ENCODE measurements around the gene VSIG10.

The VSIG10 gene

GRCh38 chr12:118137148-118137678 lies 33.4 kb upstream of the VSIG10 start:
- POLR2A ChIA-PET = interaction anchor here (0.8 to 1.6 kb wide), 2 partner anchors 13 to 76 kb away, joined by 3 to 5 read pairs; partner anchors contain the start of gene WSB2
- no peak overlapping the region for H3K27ac ChIP-seq (ENCODE audit: extremely low read depth, low read depth, low read length)
- CTCF ChIA-PET = interaction anchor here (1.3 to 1.6 kb wide), 2 partner anchors 44 to 238 kb away, joined by 3 to 4 read pairs; no protein-coding TSS in a partner anchor
- H3K36me3 ChIP-seq (ENCODE audit: control insufficient read depth in 2 of 2, insufficient read depth in 1 of 2, low read length in 2 of 2) = peaks cover 33 to 49% of the 10 kb centered on the region in 2 experiments
- H3K4me1 ChIP-seq (ENCODE audit: control insufficient read depth, insufficient read depth, low read length) = peaks cover 3% of the 10 kb centered on the region; the same call in 1 of the 2 replicates
- no peaks in the 10 kb centered on the region for H3K9me3 ChIP-seq (ENCODE audit: control insufficient read depth, insufficient read depth, low read depth, low read length)
- TF ChIP-seq ZNF513 (tag by site-specific recombination; IDR thresholded peaks at IDR 0.05) (0 out of 2 replicates have a peak, but pooled peaks have one; percentile 8), ZNF121 (tag by site-specific recombination; IDR thresholded peaks at IDR 0.05) (peak; percentile 98), HOXA7 (CRISPR knock-in tag; IDR thresholded peaks at IDR 0.05; ENCODE audit: borderline replicate concordance) (no peak)
- peak overlapping the region; percentile 79 for H3K4me3 ChIP-seq (ENCODE audit: low read depth, low read length)

DNA sequence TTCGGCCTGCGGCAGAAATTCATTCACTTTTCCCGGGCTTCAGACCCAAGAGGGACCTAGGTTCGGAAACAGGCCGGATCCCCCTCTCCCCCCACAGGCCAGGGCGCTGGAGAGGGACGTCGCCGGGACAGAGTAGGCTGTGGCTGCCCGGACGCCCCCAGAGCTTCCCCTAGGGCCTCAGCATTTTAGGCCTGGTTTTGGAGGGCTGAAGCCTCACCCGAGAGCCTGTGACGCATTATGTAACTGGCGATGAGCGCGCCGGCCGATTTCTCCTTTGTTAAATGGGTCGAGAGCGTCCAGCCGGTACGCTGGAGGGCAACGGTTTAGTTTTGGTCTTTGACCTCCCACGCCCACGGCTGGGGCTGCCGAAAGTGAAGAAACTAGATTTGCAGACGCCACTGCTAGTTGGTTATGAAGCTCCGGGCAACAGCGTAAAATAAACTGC lies 32.8 kb upstream of the VSIG10 start:
- Histone ChIP-seq H3K9me3 (ENCODE audit: control insufficient read depth, insufficient read depth, low read depth, low read length) (no peaks in the 10 kb centered on the region), H3K36me3 (ENCODE audit: control insufficient read depth in 2 of 2, insufficient read depth in 1 of 2, low read length in 2 of 2) (peaks cover 26 to 44% of the 10 kb centered on the region in 2 experiments), H3K27ac (ENCODE audit: extremely low read depth, low read depth, low read length) (peak overlapping the region; percentile 58; the same call in 1 of the 2 replicates), H3K4me1 (ENCODE audit: control insufficient read depth, insufficient read depth, low read length) (peaks cover 8% of the 10 kb centered on the region; the same call in 1 of the 2 replicates), H3K4me3 (ENCODE audit: low read depth, low read length) (peak overlapping the region; percentile 79)
- CTCF ChIA-PET = interaction anchor here (0.7 to 1.6 kb wide), 3 partner anchors 16 to 240 kb away, joined by 3 to 8 read pairs (median 4); partner anchors contain the start of gene SUDS3
- POLR2A ChIA-PET = interaction anchor here (1.0 to 1.8 kb wide), 10 partner anchors 12 to 241 kb away, joined by 3 to 12 read pairs (median 4); partner anchors contain the start of genes SUDS3, TAOK3, VSIG10 and WSB2
- TF ChIP-seq ZBTB21 (tag by site-specific recombination; IDR thresholded peaks at IDR 0.05) = no peak
- peak; percentile 76 for TF ChIP-seq ZNF335 (tag by site-specific recombination; conservative IDR thresholded peaks at IDR 0.05)
- peak; percentile 40; the same call in 1 of the 2 replicates for TF ChIP-seq EGR2 (tag by site-specific recombination; IDR thresholded peaks at IDR 0.05; ENCODE audit: low read depth)
- no peak for TF ChIP-seq ZNF707 (tag by site-specific recombination; IDR thresholded peaks at IDR 0.05)
- TF ChIP-seq ZNF394 (tag by site-specific recombination; IDR thresholded peaks at IDR 0.05; ENCODE audit: borderline replicate concordance) = no peak
- TF ChIP-seq SCRT2 (tag by site-specific recombination; IDR thresholded peaks at IDR 0.05) = no peak
- TF ChIP-seq, protein P1, sequence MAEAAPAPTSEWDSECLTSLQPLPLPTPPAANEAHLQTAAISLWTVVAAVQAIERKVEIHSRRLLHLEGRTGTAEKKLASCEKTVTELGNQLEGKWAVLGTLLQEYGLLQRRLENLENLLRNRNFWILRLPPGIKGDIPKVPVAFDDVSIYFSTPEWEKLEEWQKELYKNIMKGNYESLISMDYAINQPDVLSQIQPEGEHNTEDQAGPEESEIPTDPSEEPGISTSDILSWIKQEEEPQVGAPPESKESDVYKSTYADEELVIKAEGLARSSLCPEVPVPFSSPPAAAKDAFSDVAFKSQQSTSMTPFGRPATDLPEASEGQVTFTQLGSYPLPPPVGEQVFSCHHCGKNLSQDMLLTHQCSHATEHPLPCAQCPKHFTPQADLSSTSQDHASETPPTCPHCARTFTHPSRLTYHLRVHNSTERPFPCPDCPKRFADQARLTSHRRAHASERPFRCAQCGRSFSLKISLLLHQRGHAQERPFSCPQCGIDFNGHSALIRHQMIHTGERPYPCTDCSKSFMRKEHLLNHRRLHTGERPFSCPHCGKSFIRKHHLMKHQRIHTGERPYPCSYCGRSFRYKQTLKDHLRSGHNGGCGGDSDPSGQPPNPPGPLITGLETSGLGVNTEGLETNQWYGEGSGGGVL (tag by site-specific recombination; IDR thresholded peaks at IDR 0.05) = peak; percentile 33; the same call in 1 of the 2 replicates
- no peak for TF ChIP-seq ZNF416 (tag by site-specific recombination; IDR thresholded peaks at IDR 0.05)

- POLR2A ChIA-PET = interaction anchor here (0.6 to 1.8 kb wide), 16 partner anchors 11 to 379 kb away, joined by 3 to 12 read pairs (median 4); partner anchors contain the start of genes SUDS3, TAOK3, VSIG10 and WSB2
- H3K4me1 ChIP-seq (ENCODE audit: control insufficient read depth, insufficient read depth, low read length) = peaks cover 10% of the 10 kb centered on the region; the same call in 1 of the 2 replicates
- H3K27ac ChIP-seq (ENCODE audit: extremely low read depth, low read depth, low read length) = peak within 1 kb of the TSS; percentile 58; the same call in 1 of the 2 replicates
- peak within 1 kb of the TSS; percentile 79 for H3K4me3 ChIP-seq (ENCODE audit: low read depth, low read length)
- peaks cover 21 to 38% of the 10 kb centered on the region in 2 experiments for H3K36me3 ChIP-seq (ENCODE audit: control insufficient read depth in 2 of 2, insufficient read depth in 1 of 2, low read length in 2 of 2)
- H3K9me3 ChIP-seq (ENCODE audit: control insufficient read depth, insufficient read depth, low read depth, low read length) = no peaks in the 10 kb centered on the region
- CTCF ChIA-PET = interaction anchor here (0.7 to 1.6 kb wide), 3 partner anchors 16 to 240 kb away, joined by 3 to 8 read pairs (median 4); partner anchors contain the start of gene SUDS3
- TF ChIP-seq ZBTB6 (tag by site-specific recombination; IDR thresholded peaks at IDR 0.05) (peak; percentile 8; the same call in 1 of the 2 replicates), ZNF366 (tag by site-specific recombination; conservative IDR thresholded peaks at IDR 0.05) (no peak), OSR2 (tag by site-specific recombination; IDR thresholded peaks at IDR 0.05) (0 out of 2 replicates have a peak, but pooled peaks have one; percentile 32), ZNF24 (tag by site-specific recombination; IDR thresholded peaks at IDR 0.05) (no peak), TCF7L2 (IDR thresholded peaks at IDR 0.05; ENCODE audit: borderline replicate concordance, low read depth, low read length) (no peak), ZEB2 (tag by site-specific recombination; IDR thresholded peaks at IDR 0.05) (peak; percentile 67; the same call in 1 of the 2 replicates), ZNF19 (tag by site-specific recombination; IDR thresholded peaks at IDR 0.05; ENCODE audit: low read depth) (no peak), KLF9 (tag by site-specific recombination; IDR thresholded peaks at IDR 0.05; ENCODE audit: low read depth) (peak; percentile 99)
- TF ChIP-seq, protein P2, sequence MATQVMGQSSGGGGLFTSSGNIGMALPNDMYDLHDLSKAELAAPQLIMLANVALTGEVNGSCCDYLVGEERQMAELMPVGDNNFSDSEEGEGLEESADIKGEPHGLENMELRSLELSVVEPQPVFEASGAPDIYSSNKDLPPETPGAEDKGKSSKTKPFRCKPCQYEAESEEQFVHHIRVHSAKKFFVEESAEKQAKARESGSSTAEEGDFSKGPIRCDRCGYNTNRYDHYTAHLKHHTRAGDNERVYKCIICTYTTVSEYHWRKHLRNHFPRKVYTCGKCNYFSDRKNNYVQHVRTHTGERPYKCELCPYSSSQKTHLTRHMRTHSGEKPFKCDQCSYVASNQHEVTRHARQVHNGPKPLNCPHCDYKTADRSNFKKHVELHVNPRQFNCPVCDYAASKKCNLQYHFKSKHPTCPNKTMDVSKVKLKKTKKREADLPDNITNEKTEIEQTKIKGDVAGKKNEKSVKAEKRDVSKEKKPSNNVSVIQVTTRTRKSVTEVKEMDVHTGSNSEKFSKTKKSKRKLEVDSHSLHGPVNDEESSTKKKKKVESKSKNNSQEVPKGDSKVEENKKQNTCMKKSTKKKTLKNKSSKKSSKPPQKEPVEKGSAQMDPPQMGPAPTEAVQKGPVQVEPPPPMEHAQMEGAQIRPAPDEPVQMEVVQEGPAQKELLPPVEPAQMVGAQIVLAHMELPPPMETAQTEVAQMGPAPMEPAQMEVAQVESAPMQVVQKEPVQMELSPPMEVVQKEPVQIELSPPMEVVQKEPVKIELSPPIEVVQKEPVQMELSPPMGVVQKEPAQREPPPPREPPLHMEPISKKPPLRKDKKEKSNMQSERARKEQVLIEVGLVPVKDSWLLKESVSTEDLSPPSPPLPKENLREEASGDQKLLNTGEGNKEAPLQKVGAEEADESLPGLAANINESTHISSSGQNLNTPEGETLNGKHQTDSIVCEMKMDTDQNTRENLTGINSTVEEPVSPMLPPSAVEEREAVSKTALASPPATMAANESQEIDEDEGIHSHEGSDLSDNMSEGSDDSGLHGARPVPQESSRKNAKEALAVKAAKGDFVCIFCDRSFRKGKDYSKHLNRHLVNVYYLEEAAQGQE (tag by site-specific recombination; IDR thresholded peaks at IDR 0.05) = no peak; the same call in 1 of the 2 replicates
Observed at GRCh38 chr12:118135788-118136558, 32.2 kb upstream of the VSIG10 start, which contains the start of gene PEBP1. TSS of gene PEBP1 (plus strand) at chr12:118136124. CDS start at chr12:118136210, 86 bp downstream.
